Neural cell (in vitro differentiated cells): ENCODE measurements around the gene MAPK1.

Experiments
- EP300 ChIP-seq: fragments of 450-650 bp; conservative IDR thresholded peaks from 2 replicates; pipeline ENCODE4 v1.6.1; 2014; ENCODE audit warnings: antibody characterized with exemption, mild to moderate bottlenecking, moderate library complexity; ENCODE audit not compliant: poor library complexity, severe bottlenecking
- EZH2 ChIP-seq: fragments of 200-600, 300-800 bp; shearing (Covaris generic), sonication (generic); IDR thresholded peaks from 2 replicates; pipeline ENCODE4 v1.6.1; 2014; ENCODE audit warnings: antibody characterized with exemption, low read length, borderline replicate concordance, mild to moderate bottlenecking; ENCODE audit not compliant: insufficient read depth, poor library complexity, severe bottlenecking
- MXI1 ChIP-seq: fragments of 450-650 bp; conservative IDR thresholded peaks from 2 replicates; pipeline ENCODE4 v1.6.1; 2014; ENCODE audit warnings: antibody characterized with exemption, mild to moderate bottlenecking; ENCODE audit not compliant: poor library complexity, severe bottlenecking
- POLR2AphosphoS5 ChIP-seq: IDR thresholded peaks from 2 replicates; pipeline ENCODE4 v1.6.1; 2012
- TF ChIP-seq, protein P1 (sequence below): fragments of 450-650 bp; IDR thresholded peaks from 2 replicates; pipeline ENCODE4 v1.5.1; 2014; ENCODE audit warnings: antibody characterized with exemption, mild to moderate bottlenecking, moderate library complexity; ENCODE audit not compliant: poor library complexity, severe bottlenecking

DNA sequence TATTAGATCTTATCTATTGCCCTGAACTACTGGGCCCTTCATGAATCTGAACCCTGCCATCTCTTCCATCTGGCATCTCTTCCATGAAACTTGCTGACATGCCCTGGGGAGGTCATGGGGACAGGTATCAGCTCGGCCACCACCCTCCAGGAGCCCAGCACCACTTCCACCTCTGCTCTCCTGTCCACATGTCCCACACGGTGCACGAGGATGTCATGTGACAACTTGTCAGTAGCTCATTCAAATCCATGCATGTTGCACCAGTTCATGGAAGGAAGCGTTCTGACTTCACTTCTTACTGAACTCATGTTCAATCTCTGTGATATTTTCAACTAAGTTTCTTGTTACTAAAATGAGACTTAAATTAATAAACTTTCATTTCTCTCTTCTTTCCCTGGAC lies 148.4 kb downstream of the MAPK1 start:
- TF ChIP-seq MXI1 (no peak), EP300 (no peak), POLR2AphosphoS5 (no peak), EZH2 (no peak)
- TF ChIP-seq, protein P1, sequence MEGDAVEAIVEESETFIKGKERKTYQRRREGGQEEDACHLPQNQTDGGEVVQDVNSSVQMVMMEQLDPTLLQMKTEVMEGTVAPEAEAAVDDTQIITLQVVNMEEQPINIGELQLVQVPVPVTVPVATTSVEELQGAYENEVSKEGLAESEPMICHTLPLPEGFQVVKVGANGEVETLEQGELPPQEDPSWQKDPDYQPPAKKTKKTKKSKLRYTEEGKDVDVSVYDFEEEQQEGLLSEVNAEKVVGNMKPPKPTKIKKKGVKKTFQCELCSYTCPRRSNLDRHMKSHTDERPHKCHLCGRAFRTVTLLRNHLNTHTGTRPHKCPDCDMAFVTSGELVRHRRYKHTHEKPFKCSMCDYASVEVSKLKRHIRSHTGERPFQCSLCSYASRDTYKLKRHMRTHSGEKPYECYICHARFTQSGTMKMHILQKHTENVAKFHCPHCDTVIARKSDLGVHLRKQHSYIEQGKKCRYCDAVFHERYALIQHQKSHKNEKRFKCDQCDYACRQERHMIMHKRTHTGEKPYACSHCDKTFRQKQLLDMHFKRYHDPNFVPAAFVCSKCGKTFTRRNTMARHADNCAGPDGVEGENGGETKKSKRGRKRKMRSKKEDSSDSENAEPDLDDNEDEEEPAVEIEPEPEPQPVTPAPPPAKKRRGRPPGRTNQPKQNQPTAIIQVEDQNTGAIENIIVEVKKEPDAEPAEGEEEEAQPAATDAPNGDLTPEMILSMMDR: no peak
